Prostate gland (tissue), 2 donors: ENCODE results near the gene WNK2. TPM values are rescaled to one million over a fixed set of nuclear protein-coding genes. Genes with fewer than 3 reads are reported as not detected.

Source experiments
- DNase-seq: peaks from one replicate; pipeline ENCODE4 v3.0.0-alpha.2; 2019; ENCODE audit warnings: low spot score
- H3K27ac ChIP-seq, 2 donors: fragments of 200-600 bp; sonication (generic); 2 replicates each; pipeline ENCODE4 v1.5.1; 2017 to 2019
- H3K27me3 ChIP-seq: fragments of 200-600 bp; sonication (generic); replicated peaks from 2 replicates; pipeline ENCODE4 v1.5.1; 2019; ENCODE audit not compliant: insufficient read depth
- H3K36me3 ChIP-seq, 2 donors: fragments of 200-600 bp; sonication (generic); 1 replicate in 1 of 2; 2 replicates in 1 of 2; pipeline versions ENCODE4 v1.5.1 to v1.8.1; 2017 to 2019
- H3K4me1 ChIP-seq: fragments of 200-600 bp; sonication (generic); replicated peaks from 2 replicates; pipeline ENCODE4 v1.5.1; 2019
- H3K4me3 ChIP-seq, 2 donors: fragments of 200-600 bp; sonication (generic); 2 replicates each; pipeline ENCODE4 v1.5.1; 2017 to 2019
- H3K9me3 ChIP-seq: fragments of 200-600 bp; sonication (generic); 2 replicates; pipeline ENCODE4 v1.5.1; 2017
- CTCF ChIP-seq, 4 experiments: fragments of 200-600 bp in 2 of 4; fragments of 450-650 bp in 2 of 4; sonication (generic) in 2 of 4; IDR thresholded peaks; 1 replicate in 3 of 4; 2 replicates in 1 of 4; pipeline ENCODE4 v1.5.1; 2016 to 2019; ENCODE audit warnings: antibody characterized with exemption in 4 of 4, mild to moderate bottlenecking in 2 of 4, moderate library complexity in 2 of 4
- POLR2A ChIP-seq: fragments of 450-650 bp; IDR thresholded peaks from one replicate; pipeline ENCODE4 v1.6.1; 2016; ENCODE audit warnings: antibody characterized with exemption, mild to moderate bottlenecking
- POLR2AphosphoS5 ChIP-seq: sonication (generic); formaldehyde crosslinking; IDR thresholded peaks from one replicate; pipeline ENCODE4 v1.6.1; 2017; ENCODE audit warnings: antibody characterized with exemption
- WGBS: methylation state at CpG from one replicate; pipeline ENCODE4 v1.1.5; 2018; 5-methylcytosine and 5-hydroxymethylcytosine counted together
- intact Hi-C: fragments of 100-400 bp; cut with DNase I; formaldehyde crosslinking; loops from one replicate; pipeline ENCODE4 v1.14.2; 2022
- total RNA-seq, 2 donors: library from RNA; depleted of rRNA; stranded (reverse); fragments of >200 nt; gene quantifications; one replicate each; pipeline ENCODE4 v1.1.0, GENCODE V29; 2016

The WNK2 gene
- total RNA-seq, 2 donors from 2014 or later, result 77.9 to 136 TPM

GRCh38 chr9:93198838-93199625 is 15.1 kb downstream of the WNK2 start:
- H3K27me3 ChIP-seq, result no peaks in the 10 kb centered on the region
- intact Hi-C loops, result no loop called here
- 89% methylated on average over 16 of the region's 16 CpGs for WGBS
- no peak overlapping the region for H3K4me3 ChIP-seq
- no peak for DNase-seq
- peaks cover 28% of the 10 kb centered on the region for H3K4me1 ChIP-seq
- no peaks in the 10 kb centered on the region for H3K36me3 ChIP-seq
- no peaks in the 10 kb centered on the region for H3K9me3 ChIP-seq
- TF ChIP-seq CTCF (IDR thresholded peaks at IDR 0.05) (no peak), POLR2A (no peak), POLR2AphosphoS5 (no peak)
- H3K27ac ChIP-seq, result no peak overlapping the region

- no peak for DNase-seq
- Histone ChIP-seq H3K4me1 (peaks cover 27% of the 10 kb centered on the region), H3K27ac (peak overlapping the region in 1 of 2 donors; percentile 77), H3K27me3 (no peaks in the 10 kb centered on the region), H3K9me3 (no peaks in the 10 kb centered on the region), H3K4me3 (no peak overlapping the region), H3K36me3 (no peaks in the 10 kb centered on the region)
- TF ChIP-seq POLR2A, result no peak
- TF ChIP-seq CTCF (IDR thresholded peaks at IDR 0.05), result no peak
- no peak for TF ChIP-seq POLR2AphosphoS5
- intact Hi-C loops, result no loop called here
- 92% methylated on average over 9 of the region's 9 CpGs for WGBS
Observed at GRCh38 chr9:93200449-93200742, 16.5 kb downstream of the WNK2 start.

- DNase-seq, result no peak
- Histone ChIP-seq H3K27ac (peak overlapping the region; percentile 77 to 83), H3K36me3 (no peaks in the 10 kb centered on the region), H3K27me3 (no peaks in the 10 kb centered on the region), H3K4me1 (peaks cover 27% of the 10 kb centered on the region), H3K4me3 (no peak overlapping the region), H3K9me3 (no peaks in the 10 kb centered on the region)
- TF ChIP-seq POLR2A (no peak), CTCF (IDR thresholded peaks at IDR 0.05) (no peak), POLR2AphosphoS5 (no peak)
- WGBS, result 44% methylated on average over 5 of the region's 5 CpGs
- intact Hi-C loops, result no loop called here
Observed at GRCh38 chr9:93200989-93201334, 17.0 kb downstream of the WNK2 start.

- TF ChIP-seq POLR2AphosphoS5 (no peak), POLR2A (no peak)
- Histone ChIP-seq H3K27me3 (no peaks in the 10 kb centered on the region), H3K9me3 (no peaks in the 10 kb centered on the region), H3K4me1 (peaks cover 32% of the 10 kb centered on the region), H3K4me3 (no peak overlapping the region), H3K27ac (peak overlapping the region; percentile 77 to 83), H3K36me3 (no peaks in the 10 kb centered on the region)
- WGBS, result 73% methylated on average over 11 of the region's 11 CpGs
- no peak for DNase-seq
- intact Hi-C loops, result no loop called here
Observed at GRCh38 chr9:93203026-93203717, 19.2 kb downstream of the WNK2 start.

- Histone ChIP-seq H3K9me3 (no peaks in the 10 kb centered on the region), H3K27me3 (no peaks in the 10 kb centered on the region), H3K36me3 (no peaks in the 10 kb centered on the region), H3K27ac (peak overlapping the region; percentile 77 to 83), H3K4me3 (no peak overlapping the region), H3K4me1 (peaks cover 34% of the 10 kb centered on the region)
- DNase-seq, result no peak
- WGBS, result 68% methylated on average over 15 of the region's 15 CpGs
- intact Hi-C loops, result no loop called here
- no peak for TF ChIP-seq POLR2AphosphoS5
Observed at GRCh38 chr9:93203718-93204469, 20.0 kb downstream of the WNK2 start.
